ENCODE measurements around the gene UBXN4.
"Not testable (repeated sequence)": the region's sequence is repeated elsewhere in the genome, so short reads cannot be mapped to it uniquely, and the experiment has no call there.

Gene UBXN4, protein sequence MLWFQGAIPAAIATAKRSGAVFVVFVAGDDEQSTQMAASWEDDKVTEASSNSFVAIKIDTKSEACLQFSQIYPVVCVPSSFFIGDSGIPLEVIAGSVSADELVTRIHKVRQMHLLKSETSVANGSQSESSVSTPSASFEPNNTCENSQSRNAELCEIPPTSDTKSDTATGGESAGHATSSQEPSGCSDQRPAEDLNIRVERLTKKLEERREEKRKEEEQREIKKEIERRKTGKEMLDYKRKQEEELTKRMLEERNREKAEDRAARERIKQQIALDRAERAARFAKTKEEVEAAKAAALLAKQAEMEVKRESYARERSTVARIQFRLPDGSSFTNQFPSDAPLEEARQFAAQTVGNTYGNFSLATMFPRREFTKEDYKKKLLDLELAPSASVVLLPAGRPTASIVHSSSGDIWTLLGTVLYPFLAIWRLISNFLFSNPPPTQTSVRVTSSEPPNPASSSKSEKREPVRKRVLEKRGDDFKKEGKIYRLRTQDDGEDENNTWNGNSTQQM

DNA sequence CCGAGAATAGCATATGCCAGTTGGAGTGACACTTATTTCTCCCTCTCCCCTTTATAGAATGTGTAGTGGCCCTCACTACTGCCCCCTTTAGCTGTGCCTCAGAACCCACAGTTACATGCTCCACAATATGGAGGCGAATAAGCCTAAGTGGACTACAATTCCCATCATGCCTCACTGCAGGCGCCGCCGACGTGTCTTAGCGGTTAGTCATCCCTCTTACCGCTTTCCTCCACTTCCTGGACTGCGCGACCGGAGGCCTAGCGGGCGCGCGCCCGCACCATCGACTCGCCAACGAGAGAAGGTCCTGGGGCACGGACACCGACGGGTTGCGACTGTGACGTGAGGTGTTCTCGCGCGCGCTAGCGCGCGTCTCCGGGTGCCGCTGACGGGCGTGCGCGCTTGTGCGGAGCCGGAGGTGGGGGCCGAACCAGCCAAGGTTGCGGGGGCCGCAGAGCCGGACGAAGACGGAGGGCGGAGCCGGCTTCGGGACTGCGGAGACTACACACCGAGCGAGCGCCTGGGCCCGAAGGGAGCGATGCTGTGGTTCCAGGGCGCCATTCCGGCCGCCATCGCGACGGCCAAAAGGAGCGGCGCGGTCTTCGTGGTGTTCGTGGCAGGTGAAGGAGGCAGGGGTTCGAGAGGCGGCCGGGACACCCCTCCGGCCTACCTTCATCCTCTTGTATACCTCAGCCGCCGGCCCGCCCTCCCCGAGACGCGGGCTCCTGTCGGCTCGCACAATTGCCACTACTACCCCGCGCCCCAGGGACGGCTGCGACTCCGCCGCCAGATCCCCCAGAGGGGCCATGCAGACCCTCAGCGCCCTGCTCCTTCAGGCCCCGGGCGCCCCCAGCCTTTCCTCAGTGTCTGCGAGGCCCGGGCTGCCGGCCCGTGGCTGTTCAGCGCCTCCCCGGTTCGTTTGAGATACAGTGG is at the start of gene UBXN4:
TSS of gene UBXN4 (plus strand) at position 461 of the 930 bp plus-strand sequence. CDS start at position 536, 75 bp downstream.
- H3K4me3 Mint-ChIP-seq = peak within 1 kb of the TSS; percentile 95
- H3K9me3 Mint-ChIP-seq = no peaks in the 10 kb centered on the region
- DNase-seq = peak; percentile 96
- no peaks in the 10 kb centered on the region for H3K27me3 Mint-ChIP-seq
- peaks cover 30% of the 10 kb centered on the region for H3K36me3 Mint-ChIP-seq (ENCODE audit: low read depth)
- peaks cover 33% of the 10 kb centered on the region for H3K4me1 Mint-ChIP-seq (ENCODE audit: low read depth)
- H3K27ac Mint-ChIP-seq = peak within 1 kb of the TSS; percentile 99

DNA sequence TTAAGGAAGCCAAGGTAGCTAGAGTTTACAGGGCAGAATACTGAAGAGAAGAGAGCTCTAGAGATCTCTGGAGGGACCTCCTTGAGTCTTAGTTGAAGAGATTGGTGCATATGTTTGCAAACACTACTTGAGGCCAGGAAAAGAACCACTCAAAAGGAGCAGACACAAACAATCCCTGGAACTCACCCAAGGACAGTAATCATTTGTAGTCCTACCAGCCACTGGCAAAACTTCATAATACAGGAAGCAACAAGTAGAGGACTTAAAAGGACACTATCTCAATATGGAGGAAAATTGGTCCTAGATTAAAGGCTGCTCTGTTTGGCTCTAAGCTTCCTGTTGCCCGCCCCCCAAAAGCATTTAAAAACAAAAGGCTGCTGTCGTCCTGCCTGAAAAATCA is 46.9 kb upstream of the UBXN4 start:
- Mint-ChIP-seq H3K4me1 (ENCODE audit: low read depth) (peaks cover 20% of the 10 kb centered on the region), H3K4me3 (no peak overlapping the region), H3K9me3 (no peaks in the 10 kb centered on the region), H3K27me3 (no peaks in the 10 kb centered on the region), H3K27ac (no peak overlapping the region), H3K36me3 (ENCODE audit: low read depth) (peaks cover 39% of the 10 kb centered on the region)
- no peak for DNase-seq

DNA sequence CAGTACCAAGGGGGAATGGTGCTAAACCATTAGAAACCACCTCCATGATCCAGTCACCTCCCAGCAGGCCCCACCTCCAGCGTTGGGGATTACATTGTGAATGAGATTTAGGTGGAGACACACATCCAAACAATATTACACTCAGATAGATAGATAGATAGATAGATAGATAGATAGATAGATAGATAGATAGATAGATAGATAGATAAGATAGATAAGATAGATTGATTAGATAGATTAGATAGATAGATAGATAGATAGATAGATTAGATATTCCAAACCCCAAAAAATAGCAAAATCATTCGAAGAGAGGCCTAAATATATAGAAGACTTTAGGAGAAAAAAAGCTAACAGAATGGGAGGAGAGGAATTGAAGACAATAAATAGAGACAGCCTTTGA is 42.8 kb upstream of the UBXN4 start:
- H3K4me1 Mint-ChIP-seq (ENCODE audit: low read depth) = peaks cover 5% of the 10 kb centered on the region
- H3K27me3 Mint-ChIP-seq = no peaks in the 10 kb centered on the region

DNA sequence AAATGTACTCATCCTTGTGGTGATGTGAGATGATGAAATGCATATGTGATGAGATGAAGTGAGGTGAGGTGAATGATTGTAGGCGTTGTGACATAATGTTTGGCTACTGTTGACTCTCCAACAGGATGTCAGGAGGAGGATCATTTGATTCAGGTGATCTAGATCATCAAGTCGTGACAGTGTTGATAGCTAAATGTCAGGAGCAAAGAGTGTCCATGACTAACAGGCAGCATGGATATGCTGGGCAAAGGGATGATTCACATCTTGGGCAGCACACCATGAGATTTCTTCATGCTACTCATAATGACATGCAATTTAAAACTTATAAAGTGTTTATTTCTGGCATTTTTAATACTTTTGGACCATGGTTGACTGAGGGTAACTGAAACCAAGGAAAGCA is 40.2 kb upstream of the UBXN4 start:
- H3K4me3 Mint-ChIP-seq = no peak overlapping the region
- H3K9me3 Mint-ChIP-seq = no peaks in the 10 kb centered on the region
- H3K4me1 Mint-ChIP-seq (ENCODE audit: low read depth) = no peaks in the 10 kb centered on the region
- H3K36me3 Mint-ChIP-seq (ENCODE audit: low read depth) = peaks cover 24% of the 10 kb centered on the region
- H3K27me3 Mint-ChIP-seq = no peaks in the 10 kb centered on the region
- H3K27ac Mint-ChIP-seq = no peak overlapping the region
- no peak for DNase-seq

More for the DNA sequence above, 42.8 kb upstream of the UBXN4 start:
- H3K4me3 Mint-ChIP-seq = no peak overlapping the region
- no peaks in the 10 kb centered on the region for H3K9me3 Mint-ChIP-seq
- peaks cover 39% of the 10 kb centered on the region for H3K36me3 Mint-ChIP-seq (ENCODE audit: low read depth)
- no peak overlapping the region for H3K27ac Mint-ChIP-seq
- no peak for DNase-seq

DNA sequence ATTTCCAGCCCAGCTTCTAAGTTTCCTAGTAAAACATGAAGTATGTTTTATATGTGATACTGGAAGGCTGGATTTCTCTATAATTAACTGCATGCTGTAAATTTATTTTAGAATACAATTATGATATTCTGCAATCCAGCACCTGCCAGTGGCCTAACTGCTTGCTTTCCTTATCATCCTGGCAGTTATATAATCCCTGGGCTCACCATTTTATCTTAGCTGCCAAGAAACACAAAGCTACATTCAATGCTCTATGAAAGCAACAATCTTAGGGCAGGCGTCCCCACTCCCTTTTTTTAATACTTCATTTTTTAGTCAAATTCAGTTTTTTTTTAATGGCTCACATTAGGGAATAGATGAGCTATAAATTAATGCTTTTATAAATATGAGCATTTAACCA is 38.4 kb upstream of the UBXN4 start:
- H3K27me3 Mint-ChIP-seq = no peaks in the 10 kb centered on the region
- H3K4me1 Mint-ChIP-seq (ENCODE audit: low read depth) = no peaks in the 10 kb centered on the region
- no peak for DNase-seq
- H3K9me3 Mint-ChIP-seq = no peaks in the 10 kb centered on the region
- H3K4me3 Mint-ChIP-seq = no peak overlapping the region
- peaks cover 20% of the 10 kb centered on the region for H3K36me3 Mint-ChIP-seq (ENCODE audit: low read depth)
- no peak overlapping the region for H3K27ac Mint-ChIP-seq

DNA sequence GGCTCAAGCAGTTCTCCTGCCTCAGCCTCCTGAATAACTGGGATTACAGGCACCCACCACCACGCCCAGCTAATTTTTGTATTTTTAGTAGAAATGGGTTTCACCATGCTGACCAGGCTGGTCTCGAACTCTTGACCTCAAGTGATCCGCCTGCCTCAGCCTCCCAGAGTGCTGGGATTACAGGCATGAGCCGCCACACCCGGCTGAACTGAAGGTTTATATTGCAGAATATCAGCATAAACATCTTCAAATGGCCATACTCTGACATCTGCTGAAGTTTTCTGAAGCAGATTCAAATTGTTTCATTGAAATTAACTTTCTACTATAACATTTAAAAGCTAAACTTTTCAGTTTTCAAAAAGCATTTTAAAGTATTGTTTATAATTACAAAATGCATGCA is 37.6 kb upstream of the UBXN4 start:
- not testable (repeated sequence) for H3K4me3 Mint-ChIP-seq; H3K27me3 Mint-ChIP-seq; DNase-seq; H3K9me3 Mint-ChIP-seq; H3K4me1 Mint-ChIP-seq (ENCODE audit: low read depth); H3K27ac Mint-ChIP-seq
- peaks cover 20% of the 10 kb centered on the region for H3K36me3 Mint-ChIP-seq (ENCODE audit: low read depth)

DNA sequence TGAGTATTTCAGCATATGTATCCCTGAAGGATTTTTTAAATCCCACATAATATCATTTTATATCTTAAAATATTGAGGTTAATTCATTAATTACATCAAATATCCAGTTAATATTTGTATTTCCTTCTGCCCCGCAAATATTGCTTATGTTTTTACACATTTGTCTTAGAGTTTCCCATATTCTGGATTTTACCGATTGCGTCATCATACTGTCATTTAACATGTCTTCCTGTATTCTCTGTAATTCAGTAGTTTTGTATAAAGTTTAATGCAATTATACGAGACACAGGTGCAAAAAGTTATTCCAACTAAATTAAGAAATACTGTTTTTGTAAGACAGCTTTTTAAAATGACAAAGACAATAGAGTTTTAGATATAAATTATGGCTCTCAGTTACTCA is 33.5 kb upstream of the UBXN4 start:
- peaks cover 36% of the 10 kb centered on the region for H3K36me3 Mint-ChIP-seq (ENCODE audit: low read depth)
- H3K27me3 Mint-ChIP-seq = no peaks in the 10 kb centered on the region
- H3K4me3 Mint-ChIP-seq = no peak overlapping the region
- no peak overlapping the region for H3K27ac Mint-ChIP-seq
- DNase-seq = no peak
- H3K4me1 Mint-ChIP-seq (ENCODE audit: low read depth) = peaks cover 1% of the 10 kb centered on the region
- H3K9me3 Mint-ChIP-seq = no peaks in the 10 kb centered on the region

DNA sequence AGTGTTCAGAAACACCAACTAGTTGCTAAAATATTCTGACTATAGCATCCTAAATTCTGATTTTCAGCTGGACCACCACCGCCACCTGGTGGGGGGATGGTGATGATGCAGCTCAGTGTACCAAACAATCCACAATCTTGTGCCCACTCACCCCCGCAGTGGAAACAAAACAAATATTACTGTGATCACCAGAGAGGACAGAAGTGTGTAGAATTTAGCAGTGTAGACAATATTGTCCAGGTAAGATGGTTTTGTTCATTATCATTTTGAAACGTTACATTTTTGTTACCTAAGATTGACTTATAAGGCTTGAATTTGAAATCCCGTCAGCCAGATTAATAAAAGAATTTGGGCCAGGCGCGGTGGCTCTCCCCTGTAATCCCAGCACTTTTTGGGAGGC is 31.7 kb upstream of the UBXN4 start:
- DNase-seq = peak; percentile 81
- Mint-ChIP-seq H3K36me3 (ENCODE audit: low read depth) (peaks cover 48% of the 10 kb centered on the region), H3K4me3 (no peak overlapping the region), H3K9me3 (no peaks in the 10 kb centered on the region), H3K27me3 (no peaks in the 10 kb centered on the region), H3K4me1 (ENCODE audit: low read depth) (peaks cover 1% of the 10 kb centered on the region), H3K27ac (no peak overlapping the region)

DNA sequence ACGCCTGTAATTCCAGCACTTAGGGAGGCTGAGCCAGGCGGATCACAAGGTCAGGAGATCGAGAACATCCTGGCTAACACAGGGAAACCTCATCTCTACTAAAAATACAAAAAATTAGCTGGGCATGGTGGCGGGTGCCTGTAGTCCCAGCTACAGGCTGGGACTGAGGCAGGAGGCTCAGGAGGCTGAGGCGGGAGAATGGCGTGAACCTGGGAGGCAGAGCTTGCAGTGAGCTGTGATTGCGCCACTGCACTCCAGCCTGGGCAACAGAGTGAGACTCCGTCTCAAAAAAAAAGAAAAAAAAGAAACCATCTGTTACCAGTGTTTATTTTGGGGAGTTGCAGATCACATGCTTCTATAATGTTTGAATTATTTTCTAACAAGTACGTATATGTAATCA is 26.6 kb upstream of the UBXN4 start:
- not testable (repeated sequence) for H3K27me3 Mint-ChIP-seq; DNase-seq; H3K9me3 Mint-ChIP-seq; H3K4me3 Mint-ChIP-seq; H3K27ac Mint-ChIP-seq; H3K4me1 Mint-ChIP-seq (ENCODE audit: low read depth)
- peaks cover 70% of the 10 kb centered on the region for H3K36me3 Mint-ChIP-seq (ENCODE audit: low read depth)

DNA sequence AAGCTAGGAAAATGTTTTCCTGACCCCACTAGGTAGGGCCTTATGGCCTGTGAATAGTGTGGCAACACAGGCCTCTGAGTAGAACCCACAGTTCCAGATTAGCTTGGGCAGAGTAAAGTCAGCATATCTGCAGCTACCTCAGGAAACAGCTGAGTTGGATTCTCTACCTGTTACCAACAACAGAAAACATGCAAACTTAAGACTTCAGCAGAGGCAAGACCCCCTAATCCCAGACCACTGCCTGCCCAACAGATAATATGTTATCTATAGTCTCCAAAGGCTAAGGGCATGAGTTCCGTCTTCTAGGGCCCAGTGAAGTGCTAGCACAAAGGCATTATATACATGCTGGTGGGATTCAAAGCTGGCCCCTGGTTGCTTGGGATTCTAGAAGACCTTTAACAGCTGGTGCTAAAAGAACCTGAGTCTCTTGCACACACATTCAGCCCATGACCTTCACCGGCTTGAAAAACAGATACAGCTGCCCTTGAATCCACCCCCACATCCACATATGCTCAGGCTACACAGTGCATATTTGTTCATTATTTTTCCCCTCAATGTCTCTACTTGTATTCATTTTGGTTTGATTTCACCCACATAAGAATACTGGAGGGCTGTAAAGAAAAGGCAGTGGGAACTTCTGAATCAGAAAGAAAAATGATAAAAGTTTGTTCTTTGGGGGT is 13.5 kb upstream of the UBXN4 start:
- Mint-ChIP-seq H3K4me1 (ENCODE audit: low read depth) (peaks cover 4% of the 10 kb centered on the region), H3K36me3 (ENCODE audit: low read depth) (peaks cover 30% of the 10 kb centered on the region), H3K27me3 (no peaks in the 10 kb centered on the region), H3K4me3 (no peak overlapping the region), H3K9me3 (no peaks in the 10 kb centered on the region), H3K27ac (no peak overlapping the region)
- no peak for DNase-seq

DNA sequence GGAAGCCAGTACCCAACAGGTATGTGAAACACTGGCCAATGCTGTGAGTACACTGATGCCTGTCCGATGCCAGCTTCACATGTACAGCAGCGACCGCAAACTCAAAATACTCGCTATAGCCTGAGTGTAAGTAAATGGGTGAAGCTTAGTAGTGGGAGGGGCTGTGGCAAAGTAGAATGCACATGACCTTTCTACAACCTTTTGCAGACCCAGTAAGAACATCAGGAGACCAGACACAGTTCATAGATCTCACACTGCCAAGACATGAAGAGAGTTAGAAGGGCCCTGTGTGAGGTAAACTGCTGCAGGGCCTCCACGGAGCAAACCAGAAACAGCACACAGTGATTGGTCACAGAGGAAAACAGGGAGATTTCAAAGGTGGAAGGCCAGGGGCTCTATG is 9.1 kb upstream of the UBXN4 start:
- Mint-ChIP-seq H3K27me3 (no peaks in the 10 kb centered on the region), H3K4me1 (ENCODE audit: low read depth) (peaks cover 7% of the 10 kb centered on the region)

DNA sequence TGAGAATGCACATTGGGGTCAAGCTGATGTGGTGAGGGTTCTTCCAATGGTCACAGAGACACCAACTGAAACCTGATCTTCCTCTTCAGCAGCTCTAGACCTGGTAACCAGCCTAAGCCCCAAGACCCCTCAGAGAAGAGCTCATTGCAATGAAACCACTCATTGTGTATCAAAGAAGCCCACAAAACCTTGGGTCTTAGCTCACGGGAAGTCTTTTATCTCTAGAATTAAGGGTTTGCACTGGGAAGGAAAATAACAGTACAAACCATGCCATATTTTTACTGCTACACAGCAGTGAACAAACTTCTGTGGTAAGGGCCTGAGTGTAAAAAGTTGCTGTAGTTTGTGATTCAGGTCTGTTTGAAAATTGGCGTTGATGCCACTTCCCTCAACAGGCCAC is 8.6 kb upstream of the UBXN4 start:
- Mint-ChIP-seq H3K27ac (no peak overlapping the region), H3K27me3 (no peaks in the 10 kb centered on the region), H3K36me3 (ENCODE audit: low read depth) (no peaks in the 10 kb centered on the region), H3K9me3 (no peaks in the 10 kb centered on the region), H3K4me3 (no peak overlapping the region), H3K4me1 (ENCODE audit: low read depth) (peaks cover 7% of the 10 kb centered on the region)
- no peak for DNase-seq

More for the DNA sequence above, 9.1 kb upstream of the UBXN4 start:
- Mint-ChIP-seq H3K9me3 (no peaks in the 10 kb centered on the region), H3K4me3 (no peak overlapping the region), H3K27ac (no peak overlapping the region), H3K36me3 (ENCODE audit: low read depth) (no peaks in the 10 kb centered on the region)
- DNase-seq = no peak

DNA sequence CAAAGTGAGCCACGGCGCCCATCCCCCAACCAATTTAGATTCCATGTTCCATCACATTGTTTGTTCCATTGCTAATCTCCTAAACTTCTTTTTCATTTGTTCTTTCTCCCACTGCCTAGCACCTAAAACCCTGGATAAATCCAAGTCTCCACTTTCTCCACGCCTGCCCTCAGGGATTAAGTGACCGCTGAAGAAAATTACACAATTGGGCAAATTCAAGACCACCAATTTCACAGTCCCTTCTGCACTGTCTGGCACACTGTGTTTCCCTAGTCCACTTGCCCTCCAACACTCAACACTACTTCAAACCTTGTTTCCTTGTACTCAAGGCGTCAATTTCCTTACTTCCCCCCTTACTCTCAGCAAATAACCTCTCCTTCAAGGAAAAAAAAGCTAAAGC is 5.1 kb upstream of the UBXN4 start:
- DNase-seq = no peak
- Mint-ChIP-seq H3K27me3 (no peaks in the 10 kb centered on the region), H3K36me3 (ENCODE audit: low read depth) (no peaks in the 10 kb centered on the region), H3K9me3 (no peaks in the 10 kb centered on the region), H3K4me1 (ENCODE audit: low read depth) (peaks cover 10% of the 10 kb centered on the region), H3K4me3 (no peak overlapping the region), H3K27ac (no peak overlapping the region)

DNA sequence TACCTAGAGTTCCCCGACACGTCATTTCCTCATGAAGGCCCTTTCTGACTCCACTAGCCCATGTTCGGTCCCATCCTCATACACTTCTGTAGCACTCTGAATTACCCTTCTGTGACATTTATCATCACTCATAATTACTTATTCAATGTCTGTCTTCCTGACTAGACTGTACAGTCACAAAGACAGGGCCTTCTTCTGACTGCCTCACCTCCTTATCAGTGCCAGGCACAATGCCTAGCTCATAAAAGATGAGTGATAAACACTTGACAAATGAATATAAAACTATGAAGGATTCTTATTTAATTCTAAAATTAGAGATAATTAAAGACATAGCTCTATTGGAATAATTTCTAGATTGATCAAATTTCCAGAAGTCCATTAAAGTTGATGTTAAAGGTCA is 1.4 kb upstream of the UBXN4 start:
- H3K9me3 Mint-ChIP-seq = no peaks in the 10 kb centered on the region
- H3K27me3 Mint-ChIP-seq = no peaks in the 10 kb centered on the region
- H3K36me3 Mint-ChIP-seq (ENCODE audit: low read depth) = peaks cover 20% of the 10 kb centered on the region
- H3K27ac Mint-ChIP-seq = no peak overlapping the region
- H3K4me3 Mint-ChIP-seq = no peak overlapping the region
- H3K4me1 Mint-ChIP-seq (ENCODE audit: low read depth) = peaks cover 22% of the 10 kb centered on the region
- no peak for DNase-seq

Data from activated T-cell treated with anti-CD3 and anti-CD28 coated beads, Interleukin-2, amount 50 U/mL, for 24 hours (primary cell).